HG03521 (cell line): ENCODE results near the gene KIAA0930.
"Not testable (repeated sequence)": the region's sequence is repeated elsewhere in the genome, so short reads cannot be mapped to it uniquely, and the experiment has no call there.

Experiments
- ATAC-seq: cut with Tn5 transposase; IDR thresholded peaks from one replicate; pipeline ENCODE4 v1.9.1; 2021; ENCODE audit warnings: mild to moderate bottlenecking, moderate library complexity; ENCODE audit not compliant: unreplicated experiment

The KIAA0930 gene

DNA sequence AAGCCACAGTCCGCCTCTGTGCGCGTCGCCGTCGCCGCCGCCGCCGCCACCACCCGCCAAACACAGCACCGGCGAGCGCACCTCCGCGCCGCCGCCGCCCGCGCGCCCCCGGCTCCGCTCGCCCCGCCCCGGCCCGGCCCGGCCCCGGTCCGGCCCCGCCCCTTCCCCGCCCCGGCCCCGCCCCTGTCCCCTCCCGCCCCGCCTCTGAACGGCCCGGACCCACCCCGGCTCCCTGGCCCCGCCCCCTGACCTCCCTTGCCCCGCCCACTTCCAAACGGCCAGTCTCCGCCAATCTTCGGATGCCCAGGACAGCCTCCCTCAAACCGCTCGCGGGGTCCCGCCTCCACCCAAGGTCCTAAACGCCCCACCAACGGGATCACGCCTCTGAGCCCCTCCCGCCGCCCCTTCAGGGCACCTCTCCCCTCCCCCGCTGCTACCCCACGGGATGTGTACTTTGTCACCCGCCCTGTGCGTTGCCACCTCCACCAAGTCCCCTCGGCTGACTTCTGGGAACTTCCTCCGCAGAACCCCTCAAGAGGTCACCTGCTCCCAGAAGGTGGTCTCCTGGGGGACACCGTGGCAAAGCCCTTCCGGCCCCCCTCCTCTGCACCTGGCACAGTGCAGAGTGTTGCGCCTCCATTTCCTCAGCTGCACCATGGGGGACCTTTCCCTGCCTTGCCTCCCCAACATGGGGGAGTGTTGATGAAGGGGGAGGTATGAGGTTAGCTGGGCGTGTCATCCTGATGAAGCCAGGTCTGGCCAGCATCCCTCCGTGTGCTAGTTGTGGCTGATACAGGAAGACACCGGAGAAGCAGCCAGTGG is at the start of gene KIAA0930:
TSS of gene KIAA0930 (minus strand) at position 85 of the 822 bp plus-strand sequence. CDS start 191 bp downstream, outside the sequence.
- peak; percentile 55 for ATAC-seq

DNA sequence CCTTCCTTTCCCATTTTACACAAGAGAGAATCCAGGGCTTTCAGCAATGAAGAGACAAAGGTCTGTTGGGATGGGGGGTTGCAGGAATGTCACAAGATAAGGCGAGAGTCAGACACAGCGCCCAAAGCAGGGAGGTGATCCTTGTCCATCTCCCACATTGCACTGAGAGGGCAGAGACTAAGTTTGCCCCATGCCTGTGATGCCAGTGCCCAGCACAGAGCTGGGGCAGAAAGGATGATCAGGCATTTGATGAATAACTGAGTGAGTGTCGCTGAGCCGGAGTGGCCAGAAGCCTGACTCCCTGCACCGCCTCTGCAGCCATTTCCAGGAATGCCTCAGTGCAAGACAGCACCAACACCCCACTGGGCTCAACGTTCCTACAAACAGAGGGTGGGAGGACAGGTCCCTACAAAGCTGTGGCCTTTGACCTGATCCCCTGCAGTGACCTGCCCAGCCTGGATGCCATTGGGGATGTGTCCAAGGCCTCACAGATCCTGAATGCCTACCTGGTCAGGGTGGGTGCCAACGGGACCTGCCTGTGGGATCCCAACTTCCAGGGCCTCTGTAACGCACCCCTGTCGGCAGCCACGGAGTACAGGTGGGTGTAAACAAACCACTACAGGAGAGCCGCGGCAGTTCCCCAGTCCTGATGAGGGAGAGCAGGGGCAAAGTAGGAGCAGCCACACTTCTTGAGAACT is 46.3 kb upstream of the KIAA0930 start:
- ATAC-seq = no peak

GRCh38 chr22:45285263-45286058 is 44.8 kb upstream of the KIAA0930 start:
- ATAC-seq = no peak

DNA sequence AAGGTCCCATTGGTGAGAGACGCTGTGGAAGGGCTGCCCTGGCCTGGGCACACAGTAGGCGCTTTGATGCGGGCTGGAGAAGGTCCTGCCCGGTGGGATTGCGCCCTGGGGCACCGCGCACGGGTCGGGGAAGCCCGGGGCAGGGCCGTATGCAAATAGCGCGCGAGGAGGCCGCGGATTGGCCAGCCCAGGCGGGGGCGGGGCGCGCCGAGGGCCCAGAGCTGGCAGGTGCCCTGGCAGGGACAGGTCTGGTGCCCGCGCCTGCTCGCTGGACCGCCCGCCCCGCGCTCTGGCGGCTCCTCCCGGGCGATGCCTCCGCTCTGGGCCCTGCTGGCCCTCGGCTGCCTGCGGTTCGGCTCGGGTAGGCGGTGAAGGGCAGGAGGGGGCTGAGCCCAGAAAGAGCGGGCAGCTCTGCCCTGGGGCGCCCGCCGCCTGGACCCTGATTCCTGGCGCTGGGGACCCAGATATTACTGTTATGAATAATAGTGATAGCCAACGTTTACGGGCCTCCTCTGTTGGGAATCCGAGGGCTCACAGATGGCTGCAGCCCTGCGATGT is 44.1 kb upstream of the KIAA0930 start, which contains the start of gene UPK3A:
TSS of gene UPK3A (plus strand) at position 245 of the 558 bp plus-strand sequence. CDS start at position 310, 65 bp downstream.
- ATAC-seq = no peak

DNA sequence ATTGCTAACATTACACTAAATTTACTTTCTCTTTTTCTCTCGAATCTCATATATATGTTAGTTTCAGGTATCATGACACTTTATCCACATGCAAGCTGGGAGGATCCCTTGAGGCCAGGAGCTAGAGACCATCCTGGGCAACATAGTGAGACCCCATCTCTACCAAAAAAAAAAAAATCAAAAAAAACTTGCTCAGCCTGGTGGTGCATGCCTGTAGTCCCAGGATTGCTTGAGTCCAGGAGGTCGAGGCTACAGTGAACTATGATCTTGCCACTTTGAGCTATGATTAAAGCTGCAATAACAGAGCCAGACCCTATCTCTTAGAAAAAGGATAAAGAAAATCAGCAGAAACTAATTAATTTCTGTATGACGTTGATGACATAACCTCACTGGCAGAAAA is 40.3 kb upstream of the KIAA0930 start:
- ATAC-seq = no peak

DNA sequence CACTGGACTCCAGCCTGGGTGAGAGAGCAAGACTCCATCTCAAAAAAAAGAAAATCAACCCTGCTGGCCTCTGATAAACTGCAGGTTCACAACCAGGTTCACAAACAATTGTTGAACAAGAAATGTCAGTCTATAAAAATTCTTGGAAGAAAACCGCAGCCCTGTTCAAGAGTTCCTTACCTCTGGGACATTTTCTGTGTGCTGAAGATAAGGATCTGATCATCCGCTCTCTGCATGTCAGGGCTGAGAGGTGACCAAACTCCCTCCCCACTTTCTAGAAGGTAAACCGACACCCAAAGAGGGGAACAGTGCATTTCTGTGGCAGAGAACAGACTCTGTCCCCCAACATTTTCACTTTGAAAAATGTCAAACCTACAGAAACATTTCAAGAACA is 39.9 kb upstream of the KIAA0930 start:
- ATAC-seq = no peak

- no peak for ATAC-seq
These were observed 37.4 kb upstream of the KIAA0930 start for GRCh38 chr22:45278125-45278524.

- not testable (repeated sequence) for ATAC-seq
These were observed 37.0 kb upstream of the KIAA0930 start for GRCh38 chr22:45277720-45278119.

GRCh38 chr22:45276507-45277105 is 35.9 kb upstream of the KIAA0930 start:
- ATAC-seq = no peak

DNA sequence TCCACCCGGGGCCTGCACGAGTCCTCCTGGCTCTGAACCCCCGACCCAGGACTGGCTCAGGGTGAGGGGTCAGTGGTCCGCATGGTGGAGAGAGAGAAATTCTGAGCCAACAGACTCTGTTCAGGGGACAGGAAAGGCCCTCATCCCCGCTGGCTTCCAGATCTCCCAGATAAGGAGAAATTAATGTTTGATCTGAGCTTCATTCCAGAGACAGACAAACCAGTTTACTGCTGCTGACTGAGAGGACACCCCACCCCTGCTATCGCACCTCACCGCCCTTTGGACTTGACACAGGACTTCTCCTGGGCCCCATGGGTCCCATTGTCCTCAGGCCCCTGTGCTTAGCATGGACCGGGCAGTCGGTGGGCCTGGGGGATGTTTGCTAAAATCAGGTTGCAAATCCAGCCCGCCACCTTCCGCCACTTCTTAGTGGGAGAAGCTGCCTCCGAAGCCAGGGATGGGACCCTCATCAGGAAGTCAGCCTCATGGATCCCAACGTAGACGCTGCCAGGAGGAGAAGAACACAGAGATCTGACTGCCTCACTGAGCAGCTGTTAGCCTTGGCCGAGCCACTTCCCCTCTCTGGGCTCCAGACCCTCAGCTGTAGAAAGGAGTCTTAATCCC is 32.9 kb upstream of the KIAA0930 start:
- no peak for ATAC-seq

DNA sequence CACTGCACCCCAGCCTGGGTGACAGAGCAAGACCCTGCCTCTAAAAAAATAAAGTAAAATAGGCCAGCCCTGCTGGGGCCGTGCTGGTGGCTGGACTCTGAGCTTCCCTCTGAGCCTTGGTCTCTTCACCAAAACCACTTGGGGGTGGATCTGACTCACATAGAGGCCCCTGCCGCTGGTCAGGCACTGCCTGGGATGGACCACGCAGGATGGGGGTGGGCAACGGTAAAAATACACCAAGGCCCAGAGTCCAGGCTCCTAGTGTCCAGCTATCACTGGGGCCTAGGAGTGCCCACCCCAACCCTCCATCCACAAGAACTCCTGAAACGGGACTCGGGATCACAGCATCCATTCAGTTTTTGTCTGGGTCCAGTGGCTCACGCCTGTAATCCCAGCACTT is 31.8 kb upstream of the KIAA0930 start:
- no peak for ATAC-seq

- no peak for ATAC-seq
These were observed 31.0 kb upstream of the KIAA0930 start for GRCh38 chr22:45271667-45272201.

- ATAC-seq = no peak
These were observed 29.7 kb upstream of the KIAA0930 start for GRCh38 chr22:45270095-45271020.

DNA sequence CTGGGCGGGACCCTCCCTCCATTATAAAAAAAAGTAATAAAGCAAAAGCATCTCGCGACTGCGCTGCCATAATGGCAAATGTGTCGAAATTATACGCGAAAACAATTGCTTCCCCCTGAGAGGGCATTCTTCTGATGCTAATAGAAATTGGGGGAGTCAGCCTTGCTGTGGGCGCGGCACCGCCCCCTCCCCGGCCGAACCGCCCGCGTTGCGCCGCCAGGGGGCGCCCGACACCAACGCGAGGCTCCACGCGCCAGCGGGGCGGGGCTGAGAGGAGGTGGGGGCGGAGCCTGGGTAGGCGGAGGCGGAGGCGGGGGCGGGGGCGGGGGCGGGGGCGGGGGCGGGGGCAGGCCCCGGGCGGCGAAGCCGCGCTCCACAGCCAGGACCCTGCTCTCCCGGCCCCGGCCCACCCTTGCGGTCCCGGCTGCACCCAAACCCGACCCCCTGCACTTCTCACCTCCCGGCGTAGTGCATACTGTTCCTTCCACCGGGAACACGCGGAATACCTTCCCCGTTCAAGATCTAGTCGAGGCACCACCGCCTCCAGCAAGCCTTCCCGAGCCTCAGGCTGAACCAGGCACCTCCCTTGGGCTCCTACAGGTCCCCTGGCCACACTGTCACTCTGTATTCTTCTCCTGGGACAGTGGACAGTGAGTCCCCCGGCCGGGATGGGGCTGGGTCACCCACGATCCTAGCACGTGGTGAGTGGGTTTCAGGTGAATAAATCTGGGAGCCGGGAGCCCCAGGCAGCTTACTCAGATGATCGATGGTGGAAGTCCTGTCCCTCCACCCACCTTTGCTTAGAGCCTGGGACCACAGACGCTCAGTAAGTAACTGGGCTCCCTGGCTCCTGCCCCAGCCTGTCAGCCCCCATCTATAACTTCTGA is 28.5 kb upstream of the KIAA0930 start:
- peak; percentile 69 for ATAC-seq

- peak; percentile 20 for ATAC-seq
These were observed 27.7 kb upstream of the KIAA0930 start for GRCh38 chr22:45268167-45268957.

GRCh38 chr22:45265535-45265934 is 24.8 kb upstream of the KIAA0930 start:
- ATAC-seq = no peak
